ENCODE measurements around the gene MRPL55.

MRPL55 gene

DNA sequence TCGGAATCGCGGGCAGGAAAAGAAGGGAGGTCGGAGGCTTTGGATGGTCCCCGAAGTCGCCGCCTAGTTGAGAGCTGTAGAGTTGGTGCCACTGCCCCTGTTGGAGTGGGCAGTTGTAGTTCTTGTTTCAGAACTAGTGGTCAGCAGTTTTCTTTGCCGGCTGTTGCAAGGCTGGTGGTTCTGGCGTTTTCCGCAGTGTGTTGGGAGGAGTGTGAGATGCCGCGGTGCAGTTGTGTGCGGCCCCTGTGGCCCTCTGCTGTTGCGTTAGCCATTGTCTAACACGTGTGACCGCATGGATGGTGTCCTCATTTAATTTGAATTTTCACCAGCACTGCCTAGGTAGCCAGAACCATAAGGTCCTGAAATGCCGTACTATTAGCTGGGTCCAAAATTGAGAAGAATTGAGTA is 25.2 kb downstream of the MRPL55 start:
- DNase-seq, result no peak

DNA sequence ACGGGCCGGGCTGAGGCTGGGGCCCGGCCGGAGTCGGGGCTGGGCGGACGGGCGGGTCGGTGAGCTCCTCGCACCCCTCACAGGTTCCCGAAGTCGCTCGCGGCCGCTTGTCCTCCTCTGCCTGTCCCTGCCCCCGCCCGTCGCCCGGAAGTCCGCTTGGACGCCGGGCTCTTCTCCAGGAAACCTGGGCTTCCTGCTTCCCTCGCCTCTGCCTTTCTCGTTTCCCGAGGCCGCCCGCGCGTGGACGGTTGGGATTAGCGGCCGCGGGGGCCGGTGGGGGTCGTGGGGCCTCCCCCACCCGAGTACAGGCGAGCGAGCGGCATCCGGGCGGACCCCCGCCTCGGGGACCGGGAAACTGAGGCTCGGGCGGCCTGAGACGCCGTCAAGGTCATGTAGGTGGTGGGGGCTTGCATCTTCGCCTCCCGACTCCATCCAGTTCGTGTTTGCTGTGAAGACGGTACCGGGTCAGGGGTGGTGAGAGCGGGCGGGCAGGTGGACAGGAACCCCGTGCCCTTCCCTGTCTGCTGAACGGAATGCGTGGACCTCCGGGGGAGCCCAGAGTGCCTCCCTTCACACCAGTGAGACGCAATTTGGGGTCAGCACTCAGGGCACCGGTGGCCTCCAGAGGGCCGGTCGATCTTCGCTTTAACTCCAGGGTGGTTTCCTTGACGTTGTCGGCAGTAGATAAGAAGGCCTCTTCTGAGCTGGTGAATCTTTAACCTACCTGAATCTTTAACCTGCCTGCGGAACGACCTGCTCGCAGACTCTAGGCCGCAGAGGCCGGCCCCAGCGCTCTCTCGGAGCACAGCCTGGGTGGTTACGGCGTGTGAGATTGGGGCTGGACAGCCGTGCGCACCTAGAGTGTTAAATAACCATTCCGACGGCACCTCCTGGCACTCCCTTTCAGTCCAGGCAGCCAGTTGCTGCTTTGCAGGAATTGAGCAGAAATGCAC is 25.9 kb downstream of the MRPL55 start:
- no peak for DNase-seq

DNA sequence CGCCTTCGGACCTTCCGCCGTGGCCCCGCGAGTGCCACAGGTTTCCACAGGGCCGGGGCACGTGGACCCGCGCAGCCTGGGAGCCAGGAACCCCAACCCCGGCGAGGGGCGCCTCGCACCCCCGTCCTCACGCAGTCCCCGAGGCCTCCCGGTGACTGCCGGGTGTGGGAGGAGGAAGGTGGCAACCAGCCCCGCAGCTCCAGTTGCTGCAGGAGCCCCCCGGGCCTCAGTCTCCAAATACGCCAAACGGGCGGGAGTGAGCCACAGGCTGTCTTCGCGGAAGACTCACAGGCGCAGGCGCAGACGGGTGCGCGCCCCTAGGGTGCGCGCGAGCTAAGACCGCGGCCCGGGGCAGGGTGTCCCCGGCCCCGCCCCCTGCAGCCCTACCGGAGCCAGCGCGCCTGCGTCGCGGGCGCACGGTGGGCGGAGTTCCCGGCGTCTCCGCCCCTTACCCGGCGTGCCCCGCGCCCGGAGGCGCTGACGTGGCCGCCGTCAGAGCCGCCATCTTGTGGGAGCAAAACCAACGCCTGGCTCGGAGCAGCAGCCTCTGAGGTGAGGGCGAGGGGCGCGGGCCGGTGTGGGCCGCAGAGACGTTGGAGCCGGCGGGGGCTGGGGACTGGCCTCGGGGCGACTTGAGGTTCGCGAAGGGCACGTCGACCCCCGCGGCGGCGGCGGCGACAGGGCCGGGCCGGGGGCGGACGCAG is 26.7 kb downstream of the MRPL55 start, which contains the start of gene ARF1:
Gene ARF1, plus strand, starts transcription at position 495 of the 704 bp plus-strand sequence. CDS start 14,407 bp downstream, outside the sequence.
- DNase-seq, result peak; percentile 96

- DNase-seq, result no peak
These were observed 27.4 kb downstream of the MRPL55 start for GRCh38 chr1:228081578-228082213.

- no peak for DNase-seq
These were observed 28.0 kb downstream of the MRPL55 start for GRCh38 chr1:228081144-228081543.

- no peak for DNase-seq
These were observed 29.4 kb downstream of the MRPL55 start for GRCh38 chr1:228079601-228080263.

DNA sequence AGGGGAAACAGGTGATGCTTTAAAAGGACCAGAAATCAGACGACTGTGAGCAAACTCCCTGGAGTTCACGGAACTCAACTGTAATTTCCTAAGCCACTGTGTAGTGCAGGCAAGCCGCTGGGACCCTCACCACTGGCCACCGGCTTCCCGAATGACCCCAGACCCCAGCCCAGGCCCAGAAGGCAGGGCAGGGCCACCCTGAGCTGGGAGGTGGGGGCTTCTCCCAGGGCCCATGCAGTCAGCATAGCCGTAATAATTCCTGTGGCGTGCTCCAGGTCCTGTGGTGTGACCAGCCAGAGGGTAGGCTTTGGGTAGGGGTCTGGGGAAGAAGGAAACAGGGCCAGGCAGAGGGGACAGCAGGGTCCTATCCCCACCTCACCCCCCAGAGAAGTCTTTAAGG is 30.1 kb downstream of the MRPL55 start:
- DNase-seq, result no peak

GRCh38 chr1:228077565-228078330 is 31.4 kb downstream of the MRPL55 start:
- no peak for DNase-seq

- no peak for DNase-seq
These were observed 32.2 kb downstream of the MRPL55 start for GRCh38 chr1:228076796-228077430.

DNA sequence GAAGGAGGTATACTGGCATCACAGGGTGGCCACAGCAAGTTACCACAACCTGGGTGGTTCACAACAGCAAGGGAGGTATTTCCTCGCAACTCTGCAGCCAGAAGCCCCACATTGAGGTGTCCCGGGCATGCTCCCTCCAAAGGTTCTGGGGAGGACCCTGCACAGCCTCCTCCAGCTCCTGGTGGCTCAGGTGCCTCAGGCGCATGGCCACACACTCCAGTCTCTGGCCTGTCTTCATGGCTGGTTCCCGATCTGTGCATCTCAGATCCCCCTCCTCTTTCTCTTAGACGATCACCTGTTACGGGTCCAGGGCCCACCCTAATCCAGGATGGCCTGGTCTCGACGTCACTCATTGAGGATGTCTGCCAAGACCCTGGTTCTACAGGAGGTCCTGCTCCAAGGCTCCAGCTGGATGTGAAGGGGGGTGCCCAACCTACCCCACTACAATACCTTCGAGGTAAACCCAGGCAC is 33.3 kb downstream of the MRPL55 start:
- no peak for DNase-seq

- DNase-seq, result no peak
These were observed 34.0 kb downstream of the MRPL55 start for GRCh38 chr1:228074954-228075730.

DNA sequence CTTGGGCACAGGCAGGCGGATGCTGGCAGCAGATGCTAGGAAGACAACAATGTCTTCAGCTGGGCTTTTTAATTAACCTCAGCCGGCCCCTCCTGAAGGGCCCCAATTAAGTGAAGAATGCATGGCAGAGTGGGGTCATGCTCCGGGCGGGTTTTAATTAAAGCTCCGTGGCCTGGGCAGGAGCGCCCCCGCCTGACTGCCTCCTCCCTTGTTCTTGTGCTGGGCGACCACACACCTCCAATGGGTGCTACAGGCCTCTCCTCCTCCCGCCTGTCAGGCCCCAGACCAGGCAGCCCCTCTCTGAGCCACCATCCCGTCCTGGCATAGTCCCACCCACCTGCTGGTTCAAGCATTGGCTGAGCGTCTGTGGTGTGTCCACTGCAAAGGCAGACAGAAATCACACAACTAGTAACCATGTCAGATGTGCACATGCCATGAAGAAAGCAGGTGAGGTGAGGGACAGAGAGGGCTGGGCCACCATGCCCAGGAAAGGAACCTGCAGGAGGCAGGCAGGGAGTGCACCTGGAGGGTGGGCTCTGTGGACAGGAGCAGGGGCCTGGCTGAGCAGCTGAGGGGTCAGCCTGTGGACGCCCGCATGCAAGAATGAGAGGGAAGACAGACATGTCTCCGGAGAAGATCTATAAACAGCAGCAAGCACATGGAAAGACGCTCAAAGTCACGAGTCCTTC is 35.1 kb downstream of the MRPL55 start:
- no peak for DNase-seq

GRCh38 chr1:228073061-228073856 is 35.8 kb downstream of the MRPL55 start:
- DNase-seq, result no peak

DNA sequence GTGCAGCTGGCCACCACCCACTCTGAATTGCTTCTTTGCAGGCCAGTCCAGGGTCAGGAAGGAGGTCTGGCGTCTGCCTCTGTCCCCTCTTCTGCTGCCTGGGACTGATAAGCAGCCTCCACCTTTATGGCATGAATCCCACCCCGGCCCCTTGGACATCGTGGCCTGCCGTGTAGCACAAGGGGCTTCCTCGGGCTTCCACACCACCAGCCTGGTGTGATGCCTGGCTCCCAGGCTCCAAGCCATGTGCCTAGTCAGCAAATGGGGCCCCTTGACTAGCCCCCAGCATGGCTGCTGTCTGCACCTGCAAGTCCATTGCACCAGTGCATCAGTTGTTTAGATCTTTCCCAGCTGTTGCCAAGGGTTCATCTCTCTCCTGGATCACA is 36.4 kb downstream of the MRPL55 start:
- no peak for DNase-seq

- no peak for DNase-seq
These were observed 37.1 kb downstream of the MRPL55 start for GRCh38 chr1:228071839-228072657.

DNA sequence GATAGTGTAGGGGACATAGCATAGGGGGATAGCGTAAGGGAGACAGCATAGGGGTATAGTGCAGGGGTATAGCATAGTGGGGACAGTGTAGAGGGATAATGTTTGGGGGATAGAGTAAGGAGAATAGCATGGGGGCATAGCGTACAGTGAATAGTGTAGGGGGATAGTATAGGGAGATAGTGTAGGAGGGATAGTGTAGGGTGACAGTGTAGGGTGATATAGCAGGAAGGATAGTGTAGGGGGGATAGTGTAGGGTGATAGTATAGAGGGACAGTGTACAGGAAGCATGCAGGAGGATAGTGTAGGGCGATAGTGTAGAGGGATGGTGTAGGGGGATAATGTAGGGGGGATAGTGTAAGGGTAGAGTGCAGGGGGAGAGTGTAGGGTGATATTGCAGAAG is 38.2 kb downstream of the MRPL55 start:
- no peak for DNase-seq

GRCh38 chr1:228070173-228070572 is 38.9 kb downstream of the MRPL55 start:
- no peak for DNase-seq

- DNase-seq, result no peak
These were observed 40.7 kb downstream of the MRPL55 start for GRCh38 chr1:228068359-228068758.

Data from activated CD4-positive, CD25-positive, alpha-beta regulatory T cell treated with anti-CD3 and anti-CD28 coated beads, Interleukin-2, amount 50 U/mL, for 72 hours (primary cell).